Dedifferentiated amniotic fluid mesenchymal stem cell (primary cell): ENCODE data around the gene CCRL2.
"Not testable (repeated sequence)": the region's sequence is repeated elsewhere in the genome, so short reads cannot be mapped to it uniquely, and the experiment has no call there.

Experiments
- DNase-seq: peaks from one replicate; pipeline ENCODE4 v3.0.0-alpha.2; 2016; ENCODE audit errors: extremely low spot score

Gene CCRL2

GRCh38 chr3:46402902-46403301 is 4.2 kb upstream of the CCRL2 start:
- not testable (repeated sequence) for DNase-seq

- DNase-seq: no peak
Measured at GRCh38 chr3:46405301-46406019, 1.6 kb upstream of the CCRL2 start.

- DNase-seq: no peak
Measured at GRCh38 chr3:46406443-46406787, 644 bp upstream of the CCRL2 start.

GRCh38 chr3:46407970-46408369 is 911 bp downstream of the CCRL2 start:
- no peak for DNase-seq

GRCh38 chr3:46408853-46409252 is 1.8 kb downstream of the CCRL2 start:
- DNase-seq: no peak

- DNase-seq: no peak
Measured at GRCh38 chr3:46409739-46410489, 2.9 kb downstream of the CCRL2 start.

- DNase-seq: no peak
Measured at GRCh38 chr3:46410669-46411068, 3.6 kb downstream of the CCRL2 start.

GRCh38 chr3:46411271-46411670 is 4.2 kb downstream of the CCRL2 start:
- DNase-seq: no peak

- no peak for DNase-seq
Measured at GRCh38 chr3:46412786-46413298, 5.8 kb downstream of the CCRL2 start.

- DNase-seq: no peak
Measured at GRCh38 chr3:46413951-46414350, 6.9 kb downstream of the CCRL2 start.

- DNase-seq: no peak
Measured at GRCh38 chr3:46414739-46415138, 7.7 kb downstream of the CCRL2 start.

- no peak for DNase-seq
Measured at GRCh38 chr3:46416125-46416810, 9.2 kb downstream of the CCRL2 start.

GRCh38 chr3:46416811-46417510 is 9.9 kb downstream of the CCRL2 start:
- DNase-seq: no peak

GRCh38 chr3:46417841-46418611 is 11.0 kb downstream of the CCRL2 start:
- no peak for DNase-seq

- DNase-seq: no peak
Measured at GRCh38 chr3:46419816-46420215, 12.8 kb downstream of the CCRL2 start.

- DNase-seq: no peak
Measured at GRCh38 chr3:46420931-46421330, 13.9 kb downstream of the CCRL2 start.

- no peak for DNase-seq
Measured at GRCh38 chr3:46422617-46423016, 15.6 kb downstream of the CCRL2 start.

GRCh38 chr3:46423588-46423987 is 16.5 kb downstream of the CCRL2 start:
- no peak for DNase-seq

GRCh38 chr3:46426476-46426875 is 19.4 kb downstream of the CCRL2 start:
- DNase-seq: not testable (repeated sequence)

GRCh38 chr3:46427404-46427803 is 20.3 kb downstream of the CCRL2 start:
- DNase-seq: not testable (repeated sequence)
